Neural progenitor cell (in vitro differentiated cells): Measurements from ENCODE around the gene LY6G6F. TPM values are rescaled to one million over a fixed set of nuclear protein-coding genes. Genes with fewer than 3 reads are reported as not detected.
A peak's percentile ranks its signal among the peaks of the same experiment; 100 is the strongest.

Experiments
- DNase-seq: peaks from one replicate; pipeline ENCODE4 v3.0.0-alpha.2; 2016; ENCODE audit warnings: low spot score
- H2AFZ ChIP-seq: fragments of 200-600 bp; sonication (generic); replicated peaks from 2 replicates; pipeline ENCODE4 v1.6.1; 2016; ENCODE audit warnings: antibody characterized with exemption
- H3F3A ChIP-seq: fragments of 200-600 bp; sonication (generic); 2 replicates; pipeline ENCODE4 v1.6.1; 2016; ENCODE audit warnings: antibody characterized with exemption, low read depth
- H3K27ac ChIP-seq: fragments of 200-600 bp; sonication (generic); 2 replicates; pipeline ENCODE4 v1.5.1; 2016; ENCODE audit warnings: mild to moderate bottlenecking
- H3K27me3 ChIP-seq: fragments of 200-600 bp; sonication (generic); 2 replicates; pipeline ENCODE4 v1.6.1; 2016; ENCODE audit warnings: mild to moderate bottlenecking, moderate library complexity
- H3K36me3 ChIP-seq: fragments of 200-600 bp; sonication (generic); 2 replicates; pipeline ENCODE4 v1.5.1; 2016
- H3K4me1 ChIP-seq: fragments of 200-600 bp; sonication (generic); 2 replicates; pipeline ENCODE4 v1.6.1; 2016; ENCODE audit warnings: mixed run types
- H3K4me2 ChIP-seq: fragments of 200-600 bp; sonication (generic); 2 replicates; pipeline ENCODE4 v1.6.1; 2016
- H3K4me3 ChIP-seq: fragments of 200-600 bp; sonication (generic); 2 replicates; pipeline ENCODE4 v1.5.1; 2016
- H3K79me2 ChIP-seq: fragments of 200-600 bp; sonication (generic); 2 replicates; pipeline ENCODE4 v1.6.1; 2016; ENCODE audit warnings: low read depth
- H3K9ac ChIP-seq: fragments of 200-600 bp; sonication (generic); 2 replicates; pipeline ENCODE4 v1.6.1; 2016
- H3K9me3 ChIP-seq: fragments of 200-600 bp; sonication (generic); 2 replicates; pipeline ENCODE4 v1.5.1; 2016; ENCODE audit warnings: low read depth
- H4K20me1 ChIP-seq: fragments of 200-600 bp; sonication (generic); 2 replicates; pipeline ENCODE4 v1.6.1; 2016; ENCODE audit warnings: low read depth
- H3K27ac Mint-ChIP-seq: 3 replicates; pipeline ENCODE4 v1.8.0; 2021; ENCODE audit warnings: mixed read lengths
- H3K27me3 Mint-ChIP-seq: 2 replicates; pipeline ENCODE4 v1.8.0; 2022; ENCODE audit warnings: low read depth, mild to moderate bottlenecking, inconsistent platforms, moderate library complexity, mixed read lengths; ENCODE audit not compliant: insufficient read depth
- H3K36me3 Mint-ChIP-seq: 3 replicates; pipeline ENCODE4 v1.8.0; 2021; ENCODE audit warnings: mixed read lengths
- H3K4me1 Mint-ChIP-seq: 3 replicates; pipeline ENCODE4 v1.8.0; 2021; ENCODE audit warnings: mixed read lengths
- H3K4me3 Mint-ChIP-seq: 3 replicates; pipeline ENCODE4 v1.8.0; 2021; ENCODE audit warnings: mild to moderate bottlenecking, moderate library complexity, mixed read lengths
- H3K9me3 Mint-ChIP-seq: 3 replicates; pipeline ENCODE4 v1.8.0; 2020; ENCODE audit warnings: mixed read lengths
- EZH2 ChIP-seq: fragments of 200-600 bp; sonication (generic); IDR thresholded peaks from 2 replicates; pipeline ENCODE4 v1.6.1; 2017; ENCODE audit warnings: antibody characterized with exemption, mild to moderate bottlenecking, moderate library complexity
- EZH2phosphoT487 ChIP-seq: fragments of 200-600 bp; sonication (generic); IDR thresholded peaks from 2 replicates; pipeline ENCODE4 v1.6.1; 2017; ENCODE audit warnings: antibody characterized with exemption
- total RNA-seq: library from RNA; depleted of rRNA; stranded (reverse); fragments of >200 nt; gene quantifications from 2 replicates; pipeline ENCODE4 v1.2.3, GENCODE V29; 2015; ENCODE audit warnings: low replicate concordance
- TF ChIP-seq, protein P1 (sequence below): fragments of 200-600 bp; sonication (generic); IDR thresholded peaks from 2 replicates; pipeline ENCODE4 v1.5.1; 2017; ENCODE audit warnings: antibody characterized with exemption, mild to moderate bottlenecking

LY6G6F gene
- total RNA-seq, 1 donor from 2014 or later, result not detected

DNA sequence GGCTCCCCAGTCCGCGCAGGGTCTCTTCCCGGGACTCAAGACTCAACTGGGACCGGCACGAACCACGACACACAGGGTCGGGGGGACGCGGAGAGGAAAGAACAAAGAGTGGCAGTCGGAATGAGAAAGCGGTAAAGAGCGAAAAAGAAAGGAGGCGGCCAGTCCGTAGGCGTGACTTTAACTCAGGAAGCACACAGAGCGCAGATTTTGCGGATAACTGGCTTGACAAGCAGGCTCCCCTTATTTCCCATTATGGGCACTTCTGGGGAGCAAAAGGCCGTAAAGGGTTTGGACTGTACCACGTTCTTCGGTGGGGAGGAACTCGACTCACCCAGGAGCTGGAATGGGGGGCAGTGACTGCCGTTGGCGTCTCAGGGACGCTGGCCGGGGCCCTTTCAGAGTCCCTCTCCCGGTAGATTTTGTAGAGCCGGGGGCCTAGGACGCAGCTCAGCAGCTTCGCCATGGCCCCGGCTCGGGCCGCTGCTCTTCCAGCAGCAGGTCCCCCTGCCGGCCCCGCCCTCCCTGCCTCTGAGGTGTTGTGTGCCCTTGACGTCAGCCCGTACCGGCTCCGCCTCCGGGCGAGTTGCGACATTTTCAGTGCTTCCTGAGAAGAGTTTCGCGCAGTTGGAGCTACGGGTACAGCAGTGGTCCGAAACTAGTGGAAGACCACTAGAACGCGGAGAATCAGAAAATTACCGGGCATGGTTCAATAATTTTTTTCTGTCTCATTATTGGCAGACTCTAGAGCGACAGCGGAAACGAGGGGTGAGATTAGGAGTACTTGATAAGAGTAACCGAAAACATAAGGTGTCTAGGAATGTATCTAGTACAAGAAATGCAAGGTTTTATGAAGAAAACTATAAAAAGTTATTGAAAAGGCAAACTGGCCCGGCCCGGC is 3.6 kb upstream of the LY6G6F start, which contains the start of gene ABHD16A:
Gene ABHD16A (minus strand): TSS at position 506 of the 898 bp plus-strand sequence. CDS start 43 bp downstream, at position 463.
- Histone ChIP-seq H3K27ac (peak within 1 kb of the TSS; percentile 68), H3K4me3 (peak within 1 kb of the TSS; percentile 83), H3K27me3 (no peaks in the 10 kb centered on the region), H3K36me3 (no peaks in the 10 kb centered on the region), H3K4me1 (no peaks in the 10 kb centered on the region), H3K4me2 (peak within 1 kb of the TSS; percentile 87), H3K79me2 (peaks cover 32% of the 10 kb centered on the region), H3K9ac (peak within 1 kb of the TSS; percentile 62), H3F3A (no peaks in the 10 kb centered on the region), H3K9me3 (no peaks in the 10 kb centered on the region), H2AFZ (peak within 1 kb of the TSS; percentile 80), H4K20me1 (no peaks in the 10 kb centered on the region)
- H3K27me3 Mint-ChIP-seq, result peaks cover 4% of the 10 kb centered on the region
- DNase-seq, result peak; percentile 97
- H3K4me1 Mint-ChIP-seq, result peaks cover 19% of the 10 kb centered on the region
- H3K4me3 Mint-ChIP-seq, result peak within 1 kb of the TSS; percentile 99
- TF ChIP-seq EZH2 (no peak), EZH2phosphoT487 (no peak)
- TF ChIP-seq, protein P1, sequence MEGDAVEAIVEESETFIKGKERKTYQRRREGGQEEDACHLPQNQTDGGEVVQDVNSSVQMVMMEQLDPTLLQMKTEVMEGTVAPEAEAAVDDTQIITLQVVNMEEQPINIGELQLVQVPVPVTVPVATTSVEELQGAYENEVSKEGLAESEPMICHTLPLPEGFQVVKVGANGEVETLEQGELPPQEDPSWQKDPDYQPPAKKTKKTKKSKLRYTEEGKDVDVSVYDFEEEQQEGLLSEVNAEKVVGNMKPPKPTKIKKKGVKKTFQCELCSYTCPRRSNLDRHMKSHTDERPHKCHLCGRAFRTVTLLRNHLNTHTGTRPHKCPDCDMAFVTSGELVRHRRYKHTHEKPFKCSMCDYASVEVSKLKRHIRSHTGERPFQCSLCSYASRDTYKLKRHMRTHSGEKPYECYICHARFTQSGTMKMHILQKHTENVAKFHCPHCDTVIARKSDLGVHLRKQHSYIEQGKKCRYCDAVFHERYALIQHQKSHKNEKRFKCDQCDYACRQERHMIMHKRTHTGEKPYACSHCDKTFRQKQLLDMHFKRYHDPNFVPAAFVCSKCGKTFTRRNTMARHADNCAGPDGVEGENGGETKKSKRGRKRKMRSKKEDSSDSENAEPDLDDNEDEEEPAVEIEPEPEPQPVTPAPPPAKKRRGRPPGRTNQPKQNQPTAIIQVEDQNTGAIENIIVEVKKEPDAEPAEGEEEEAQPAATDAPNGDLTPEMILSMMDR, result no peak
- no peaks in the 10 kb centered on the region for H3K9me3 Mint-ChIP-seq
- H3K36me3 Mint-ChIP-seq, result peaks cover 2% of the 10 kb centered on the region
- peak within 1 kb of the TSS; percentile 98 for H3K27ac Mint-ChIP-seq

DNA sequence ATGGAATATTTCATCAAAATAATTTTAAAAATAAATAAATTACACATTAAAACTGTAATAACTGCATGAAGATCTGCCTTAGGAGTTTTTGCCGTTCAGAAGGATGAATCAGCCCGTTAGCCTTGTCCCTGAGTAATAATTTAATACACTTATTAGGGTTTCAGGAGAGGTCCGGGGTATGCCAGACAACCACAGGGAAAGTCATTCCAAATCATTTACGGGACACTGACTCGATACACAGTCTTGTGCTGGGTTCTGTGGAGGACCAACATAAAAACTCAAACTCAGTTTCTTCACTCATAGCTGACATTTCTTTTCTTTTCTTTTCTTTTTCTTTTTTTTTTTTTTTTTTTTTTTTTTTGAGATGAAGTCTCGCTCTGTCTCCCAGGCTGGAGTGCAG is 735 bp upstream of the LY6G6F start:
- Histone ChIP-seq H3K9me3 (no peaks in the 10 kb centered on the region), H3K4me2 (no peak overlapping the region), H3K79me2 (peaks cover 18% of the 10 kb centered on the region), H2AFZ (no peak overlapping the region), H3K27ac (no peak overlapping the region), H3K4me3 (no peak overlapping the region), H3K36me3 (no peaks in the 10 kb centered on the region), H3K4me1 (no peaks in the 10 kb centered on the region), H3K27me3 (no peaks in the 10 kb centered on the region), H3K9ac (no peak overlapping the region), H4K20me1 (no peaks in the 10 kb centered on the region), H3F3A (no peaks in the 10 kb centered on the region)
- no peak for TF ChIP-seq EZH2phosphoT487
- TF ChIP-seq, protein P1, result no peak
- TF ChIP-seq EZH2, result no peak
- no peak overlapping the region for H3K4me3 Mint-ChIP-seq
- H3K36me3 Mint-ChIP-seq, result no peaks in the 10 kb centered on the region
- H3K9me3 Mint-ChIP-seq, result no peaks in the 10 kb centered on the region
- no peak for DNase-seq
- peaks cover 22% of the 10 kb centered on the region for H3K4me1 Mint-ChIP-seq
- peaks cover 8% of the 10 kb centered on the region for H3K27me3 Mint-ChIP-seq
- H3K27ac Mint-ChIP-seq, result no peak overlapping the region

DNA sequence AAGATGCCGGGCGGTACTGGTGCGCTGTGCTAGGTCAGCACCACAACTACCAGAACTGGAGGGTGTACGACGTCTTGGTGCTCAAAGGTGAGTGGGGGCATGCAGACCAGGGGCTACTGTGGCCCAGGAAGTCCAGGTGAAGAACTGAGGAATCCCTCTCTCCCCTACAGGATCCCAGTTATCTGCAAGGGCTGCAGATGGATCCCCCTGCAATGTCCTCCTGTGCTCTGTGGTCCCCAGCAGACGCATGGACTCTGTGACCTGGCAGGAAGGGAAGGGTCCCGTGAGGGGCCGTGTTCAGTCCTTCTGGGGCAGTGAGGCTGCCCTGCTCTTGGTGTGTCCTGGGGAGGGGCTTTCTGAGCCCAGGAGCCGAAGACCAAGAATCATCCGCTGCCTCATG is 1.0 kb downstream of the LY6G6F start:
- H3K79me2 ChIP-seq, result peaks cover under 1% of the 10 kb centered on the region
- H3K27ac Mint-ChIP-seq, result no peak overlapping the region

More for the DNA sequence above, 1.0 kb downstream of the LY6G6F start:
- no peak for DNase-seq
- no peak for TF ChIP-seq EZH2phosphoT487
- TF ChIP-seq, protein P1, result no peak
- no peak for TF ChIP-seq EZH2
- Histone ChIP-seq H2AFZ (no peak overlapping the region), H4K20me1 (no peaks in the 10 kb centered on the region), H3K4me2 (no peak overlapping the region), H3K4me1 (no peaks in the 10 kb centered on the region), H3K36me3 (no peaks in the 10 kb centered on the region), H3K4me3 (no peak overlapping the region), H3K9ac (no peak overlapping the region), H3K27me3 (no peaks in the 10 kb centered on the region), H3K9me3 (no peaks in the 10 kb centered on the region), H3F3A (no peaks in the 10 kb centered on the region), H3K27ac (no peak overlapping the region)
- H3K36me3 Mint-ChIP-seq, result no peaks in the 10 kb centered on the region
- H3K27me3 Mint-ChIP-seq, result peaks cover 15% of the 10 kb centered on the region
- no peaks in the 10 kb centered on the region for H3K9me3 Mint-ChIP-seq
- peaks cover 21% of the 10 kb centered on the region for H3K4me1 Mint-ChIP-seq
- no peak overlapping the region for H3K4me3 Mint-ChIP-seq
